Measurements from ENCODE around the gene NUP43. TPM values are rescaled to one million over a fixed set of nuclear protein-coding genes. Genes with fewer than 3 reads are reported as not detected.
"Not testable (repeated sequence)": the region's sequence is repeated elsewhere in the genome, so short reads cannot be mapped to it uniquely, and the experiment has no call there.

Gene NUP43
- total RNA-seq, 1 donor = 17.7 TPM

DNA sequence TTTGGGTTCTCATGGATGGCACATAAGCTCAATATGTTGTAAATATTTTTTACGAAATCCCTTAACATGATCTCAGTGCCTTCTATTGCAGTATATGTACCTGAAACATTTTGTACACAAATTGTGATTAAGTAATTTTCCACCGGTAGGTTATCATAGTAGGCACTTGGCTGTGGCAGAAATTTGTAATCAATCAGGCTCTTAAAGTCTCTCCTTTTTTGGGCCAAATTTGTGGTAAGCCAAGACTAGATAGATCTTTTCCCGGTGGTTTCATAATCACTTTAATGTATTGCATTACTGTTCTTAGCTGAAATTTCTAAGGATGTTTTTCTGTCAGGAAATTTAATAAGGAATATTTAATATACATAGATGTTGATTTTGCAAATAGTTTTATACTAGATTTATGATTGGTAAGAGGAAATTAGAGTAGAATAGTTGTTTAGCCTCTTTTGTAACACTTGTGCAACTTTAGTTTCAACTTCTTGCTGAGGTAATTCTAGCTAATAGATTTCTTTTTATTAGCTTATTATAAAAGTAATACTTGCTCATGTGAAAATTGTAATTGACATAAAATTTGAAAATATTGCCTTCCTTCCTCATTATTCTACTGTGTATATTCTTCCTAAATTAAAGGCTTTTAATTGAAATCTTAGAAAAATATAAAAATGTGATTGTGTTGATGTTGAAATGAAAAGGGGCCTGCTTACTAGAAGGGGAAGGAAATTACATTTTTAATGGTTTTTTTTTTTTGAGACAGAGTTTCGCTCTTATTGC is 6.5 kb upstream of the NUP43 start:
- Histone ChIP-seq H3K9me3 (ENCODE audit: low read depth, low read length) (no peaks in the 10 kb centered on the region), H3K27ac (ENCODE audit: low read depth, low read length) (no peak overlapping the region), H3K27me3 (ENCODE audit: insufficient read depth, low read length) (no peaks in the 10 kb centered on the region), H4K20me1 (ENCODE audit: insufficient read depth, low read length) (peaks cover 27% of the 10 kb centered on the region), H3K4me2 (ENCODE audit: insufficient read depth, low read length) (no peak overlapping the region), H3K36me3 (ENCODE audit: insufficient read depth, low read length) (no peaks in the 10 kb centered on the region), H3K4me3 (ENCODE audit: insufficient read depth, low read length) (no peak overlapping the region), H3K79me2 (ENCODE audit: insufficient read depth, low read length) (peaks cover 83% of the 10 kb centered on the region), H3K4me1 (ENCODE audit: insufficient read depth, low read length) (peaks cover 9% of the 10 kb centered on the region), H2AFZ (ENCODE audit: low read length) (no peak overlapping the region)
- TF ChIP-seq, protein P1, sequence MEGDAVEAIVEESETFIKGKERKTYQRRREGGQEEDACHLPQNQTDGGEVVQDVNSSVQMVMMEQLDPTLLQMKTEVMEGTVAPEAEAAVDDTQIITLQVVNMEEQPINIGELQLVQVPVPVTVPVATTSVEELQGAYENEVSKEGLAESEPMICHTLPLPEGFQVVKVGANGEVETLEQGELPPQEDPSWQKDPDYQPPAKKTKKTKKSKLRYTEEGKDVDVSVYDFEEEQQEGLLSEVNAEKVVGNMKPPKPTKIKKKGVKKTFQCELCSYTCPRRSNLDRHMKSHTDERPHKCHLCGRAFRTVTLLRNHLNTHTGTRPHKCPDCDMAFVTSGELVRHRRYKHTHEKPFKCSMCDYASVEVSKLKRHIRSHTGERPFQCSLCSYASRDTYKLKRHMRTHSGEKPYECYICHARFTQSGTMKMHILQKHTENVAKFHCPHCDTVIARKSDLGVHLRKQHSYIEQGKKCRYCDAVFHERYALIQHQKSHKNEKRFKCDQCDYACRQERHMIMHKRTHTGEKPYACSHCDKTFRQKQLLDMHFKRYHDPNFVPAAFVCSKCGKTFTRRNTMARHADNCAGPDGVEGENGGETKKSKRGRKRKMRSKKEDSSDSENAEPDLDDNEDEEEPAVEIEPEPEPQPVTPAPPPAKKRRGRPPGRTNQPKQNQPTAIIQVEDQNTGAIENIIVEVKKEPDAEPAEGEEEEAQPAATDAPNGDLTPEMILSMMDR (IDR thresholded peaks at IDR 0.05; ENCODE audit: extremely low read depth, low read depth, low read length) = no peak
- DNase-seq (ENCODE audit: insufficient read length, low spot score, missing footprints) = peak; percentile 43

DNA sequence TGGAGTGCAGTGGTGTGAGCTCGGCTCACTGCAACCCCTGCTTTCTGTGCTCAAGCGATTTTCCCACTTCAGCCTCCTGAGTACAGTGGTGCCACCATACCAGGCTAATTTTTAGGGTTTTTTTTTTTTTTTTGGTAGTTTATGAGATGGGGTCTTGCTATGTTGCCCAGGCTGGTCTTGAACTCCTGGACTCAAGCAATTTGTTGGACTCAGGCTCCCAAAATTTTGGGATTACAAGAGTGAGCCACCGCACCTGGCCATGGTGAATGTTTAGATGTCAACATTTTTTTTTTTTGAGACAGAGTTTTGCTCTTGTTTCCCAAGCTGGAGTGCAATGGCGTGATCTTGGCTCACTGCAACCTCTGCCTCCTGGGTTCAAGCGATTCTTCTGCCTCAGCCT is 5.6 kb upstream of the NUP43 start:
- H3K79me2 ChIP-seq (ENCODE audit: insufficient read depth, low read length) = peaks cover 74% of the 10 kb centered on the region
- H3K4me3 ChIP-seq (ENCODE audit: insufficient read depth, low read length); H3K4me2 ChIP-seq (ENCODE audit: insufficient read depth, low read length); H3K9me3 ChIP-seq (ENCODE audit: low read depth, low read length); DNase-seq (ENCODE audit: insufficient read length, low spot score, missing footprints); H3K27me3 ChIP-seq (ENCODE audit: insufficient read depth, low read length); H3K4me1 ChIP-seq (ENCODE audit: insufficient read depth, low read length); H3K27ac ChIP-seq (ENCODE audit: low read depth, low read length); H2AFZ ChIP-seq (ENCODE audit: low read length); H3K36me3 ChIP-seq (ENCODE audit: insufficient read depth, low read length): not testable (repeated sequence)
- peaks cover 27% of the 10 kb centered on the region for H4K20me1 ChIP-seq (ENCODE audit: insufficient read depth, low read length)

DNA sequence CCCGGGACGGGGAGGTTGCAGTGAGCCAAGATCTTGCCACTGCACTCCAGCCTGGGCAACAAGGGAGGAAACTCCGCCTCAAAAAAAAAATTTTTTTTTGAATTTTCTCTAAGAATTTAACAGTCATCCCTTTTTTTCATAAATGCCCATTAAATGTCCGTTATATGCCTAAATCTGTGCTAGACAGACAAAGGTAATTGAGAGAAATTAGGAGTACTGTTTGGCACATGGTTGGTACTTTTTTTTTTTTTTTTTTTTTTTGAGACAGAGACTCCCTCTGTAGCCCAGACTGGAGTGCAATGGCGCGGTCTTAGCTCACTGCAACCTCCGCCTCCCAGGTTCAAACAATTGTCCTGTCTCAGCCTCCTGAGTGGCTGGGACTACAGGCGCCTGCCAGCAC is 4.9 kb upstream of the NUP43 start:
- TF ChIP-seq, protein P1 (IDR thresholded peaks at IDR 0.05; ENCODE audit: extremely low read depth, low read depth, low read length) = no peak
- no peaks in the 10 kb centered on the region for H3K27me3 ChIP-seq (ENCODE audit: insufficient read depth, low read length)
- H3K27ac ChIP-seq (ENCODE audit: low read depth, low read length) = peak overlapping the region; percentile 47
- H4K20me1 ChIP-seq (ENCODE audit: insufficient read depth, low read length) = peaks cover 27% of the 10 kb centered on the region
- no peak for DNase-seq (ENCODE audit: insufficient read length, low spot score, missing footprints)
- no peak overlapping the region for H2AFZ ChIP-seq (ENCODE audit: low read length)
- no peaks in the 10 kb centered on the region for H3K36me3 ChIP-seq (ENCODE audit: insufficient read depth, low read length)
- peak overlapping the region; percentile 90 for H3K4me2 ChIP-seq (ENCODE audit: insufficient read depth, low read length)
- H3K4me1 ChIP-seq (ENCODE audit: insufficient read depth, low read length) = peaks cover 9% of the 10 kb centered on the region
- peaks cover 68% of the 10 kb centered on the region for H3K79me2 ChIP-seq (ENCODE audit: insufficient read depth, low read length)
- H3K9me3 ChIP-seq (ENCODE audit: low read depth, low read length) = no peaks in the 10 kb centered on the region
- H3K4me3 ChIP-seq (ENCODE audit: insufficient read depth, low read length) = peak overlapping the region; percentile 95

DNA sequence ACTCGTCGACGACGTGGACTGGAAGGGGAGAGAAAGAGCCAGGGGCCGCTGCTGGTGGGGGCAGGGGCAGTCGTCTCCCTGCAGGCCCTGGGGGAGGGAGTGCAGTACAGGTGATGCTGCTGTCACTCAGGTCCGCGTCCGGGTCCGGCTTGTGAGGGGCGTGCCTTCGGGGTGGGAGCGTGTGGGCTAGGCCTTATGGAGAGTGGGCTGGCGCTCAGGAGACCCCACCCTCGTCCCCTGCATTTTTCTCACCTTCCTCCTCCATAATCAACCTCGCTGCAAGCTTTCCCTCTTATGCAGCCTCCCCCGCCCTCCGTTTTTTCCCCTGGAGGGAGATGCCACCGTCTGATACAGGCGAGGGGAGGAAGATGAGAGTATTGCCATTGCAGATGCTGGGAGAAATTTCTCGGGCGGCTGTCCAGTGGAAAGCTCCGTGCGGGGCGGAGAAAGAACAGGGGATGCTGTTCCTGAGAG is 3.8 kb upstream of the NUP43 start:
- Histone ChIP-seq H3K4me2 (ENCODE audit: insufficient read depth, low read length) (peak overlapping the region; percentile 90), H3K36me3 (ENCODE audit: insufficient read depth, low read length) (no peaks in the 10 kb centered on the region), H3K27me3 (ENCODE audit: insufficient read depth, low read length) (no peaks in the 10 kb centered on the region), H3K79me2 (ENCODE audit: insufficient read depth, low read length) (peaks cover 68% of the 10 kb centered on the region), H3K4me3 (ENCODE audit: insufficient read depth, low read length) (peak overlapping the region; percentile 95), H2AFZ (ENCODE audit: low read length) (peak overlapping the region; percentile 93), H4K20me1 (ENCODE audit: insufficient read depth, low read length) (peaks cover 18% of the 10 kb centered on the region), H3K4me1 (ENCODE audit: insufficient read depth, low read length) (peaks cover 15% of the 10 kb centered on the region), H3K9me3 (ENCODE audit: low read depth, low read length) (no peaks in the 10 kb centered on the region), H3K27ac (ENCODE audit: low read depth, low read length) (peak overlapping the region; percentile 47)
- TF ChIP-seq, protein P1 (IDR thresholded peaks at IDR 0.05; ENCODE audit: extremely low read depth, low read depth, low read length) = no peak
- DNase-seq (ENCODE audit: insufficient read length, low spot score, missing footprints) = peak; percentile 90
